HG03097 (cell line): ENCODE results near the gene CAP2.
"Not testable (repeated sequence)": the region's sequence is repeated elsewhere in the genome, so short reads cannot be mapped to it uniquely, and the experiment has no call there.

ENCODE experiments used
- ATAC-seq: cut with Tn5 transposase; IDR thresholded peaks from one replicate; pipeline ENCODE4 v1.9.1; 2021; ENCODE audit not compliant: unreplicated experiment, low FRiP score

Gene CAP2

GRCh38 chr6:17396256-17396655 lies 2.9 kb downstream of the CAP2 start:
- ATAC-seq: no peak

GRCh38 chr6:17397764-17398194 lies 4.4 kb downstream of the CAP2 start:
- ATAC-seq: no peak

DNA sequence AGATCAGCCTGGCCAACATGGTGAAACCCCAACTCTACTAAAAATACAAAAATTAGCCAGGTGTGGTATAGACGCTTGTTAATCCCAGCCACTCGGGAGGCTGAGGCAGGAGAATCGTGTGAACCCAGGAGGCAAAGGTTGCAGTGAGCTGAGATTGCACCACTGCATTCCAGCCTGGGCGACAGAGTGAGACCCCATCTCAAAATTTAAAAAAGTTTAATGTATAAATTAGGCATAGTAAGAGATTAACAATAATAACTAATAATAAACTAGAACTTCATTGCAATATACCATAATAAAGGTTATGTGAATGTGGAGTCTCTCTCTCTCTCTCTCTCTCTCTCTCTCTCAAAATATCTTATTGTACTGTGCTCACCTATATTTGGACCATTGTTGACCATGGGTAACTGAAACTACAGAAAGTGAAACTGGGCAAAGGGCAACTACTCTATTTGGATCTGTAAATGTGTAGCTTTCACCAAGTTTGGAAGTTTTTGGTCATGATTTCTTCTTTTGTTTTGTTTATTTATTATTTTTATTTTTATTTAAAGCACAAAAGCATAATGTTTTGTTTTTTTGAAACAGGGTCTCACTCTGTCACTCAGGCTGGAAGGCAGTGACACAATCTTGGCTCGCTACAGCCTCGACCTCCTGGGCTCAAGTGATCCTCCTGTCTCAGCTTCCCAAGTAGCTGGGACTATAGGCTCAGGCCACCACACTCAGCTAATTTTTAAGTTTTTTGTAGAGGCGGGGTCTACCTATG lies 12.0 kb downstream of the CAP2 start:
- ATAC-seq: not testable (repeated sequence)

GRCh38 chr6:17405944-17406245 lies 12.5 kb downstream of the CAP2 start:
- no peak for ATAC-seq

GRCh38 chr6:17408081-17408480 lies 14.7 kb downstream of the CAP2 start:
- no peak for ATAC-seq

- ATAC-seq: no peak
These were observed 16.9 kb downstream of the CAP2 start for GRCh38 chr6:17410281-17410680.

GRCh38 chr6:17413313-17413750 lies 19.9 kb downstream of the CAP2 start:
- no peak for ATAC-seq

DNA sequence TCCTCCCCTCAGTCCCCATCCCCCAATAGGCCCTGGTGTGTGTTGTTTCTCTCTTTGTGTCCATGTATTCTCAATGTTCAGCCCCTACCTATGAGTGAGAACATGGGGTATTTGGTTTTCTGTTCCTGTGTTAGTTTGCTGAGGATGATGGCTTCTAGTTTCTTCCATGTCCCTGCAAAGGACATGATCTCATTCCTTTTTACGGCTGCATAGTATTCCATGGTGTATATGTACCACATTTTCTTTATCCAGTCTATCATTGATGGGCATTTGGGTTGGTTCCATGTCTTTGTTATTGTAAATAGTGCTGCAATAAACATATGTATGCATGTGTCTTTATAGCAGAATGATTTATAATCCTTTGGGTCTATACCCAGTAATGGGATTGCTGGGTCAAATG lies 21.0 kb downstream of the CAP2 start:
- not testable (repeated sequence) for ATAC-seq

DNA sequence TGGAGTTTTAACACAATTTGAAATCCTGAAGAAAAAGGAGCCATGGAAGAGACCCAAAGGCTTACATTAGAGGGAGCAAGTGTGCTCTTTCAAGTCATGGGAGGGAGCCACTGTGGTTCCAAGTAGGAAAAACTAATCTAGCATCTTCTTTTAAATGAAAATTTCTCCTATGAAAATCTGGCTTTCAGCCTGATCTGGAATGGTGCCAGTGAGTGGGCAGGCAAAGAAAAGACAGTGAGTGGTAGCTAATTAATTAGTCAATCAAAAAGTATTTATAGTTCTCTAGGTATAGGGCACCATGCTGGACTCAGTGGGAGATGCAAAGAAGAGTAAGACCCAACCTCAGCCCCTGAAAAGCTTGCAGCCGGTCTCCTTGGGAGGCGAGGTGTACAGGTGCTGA lies 21.9 kb downstream of the CAP2 start:
- ATAC-seq: no peak

DNA sequence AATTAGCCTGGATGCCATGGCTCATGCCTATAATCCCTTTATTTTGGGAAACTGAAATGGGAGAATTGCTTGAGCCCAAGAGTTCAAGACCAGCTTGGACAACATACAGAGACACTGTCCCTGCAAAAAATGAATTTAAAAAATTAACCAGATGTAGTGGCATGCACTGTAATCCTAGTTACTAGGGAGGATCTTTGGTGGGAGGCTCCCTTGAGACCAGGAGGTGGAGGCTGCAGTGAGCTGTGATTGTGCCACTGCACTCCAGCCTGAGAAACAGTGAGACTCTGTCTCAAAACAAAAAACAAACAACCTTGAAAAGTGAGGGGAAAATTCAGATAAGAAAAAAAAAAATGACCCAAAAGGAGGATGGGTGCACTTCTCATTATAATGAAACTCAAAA lies 23.4 kb downstream of the CAP2 start:
- ATAC-seq: no peak

DNA sequence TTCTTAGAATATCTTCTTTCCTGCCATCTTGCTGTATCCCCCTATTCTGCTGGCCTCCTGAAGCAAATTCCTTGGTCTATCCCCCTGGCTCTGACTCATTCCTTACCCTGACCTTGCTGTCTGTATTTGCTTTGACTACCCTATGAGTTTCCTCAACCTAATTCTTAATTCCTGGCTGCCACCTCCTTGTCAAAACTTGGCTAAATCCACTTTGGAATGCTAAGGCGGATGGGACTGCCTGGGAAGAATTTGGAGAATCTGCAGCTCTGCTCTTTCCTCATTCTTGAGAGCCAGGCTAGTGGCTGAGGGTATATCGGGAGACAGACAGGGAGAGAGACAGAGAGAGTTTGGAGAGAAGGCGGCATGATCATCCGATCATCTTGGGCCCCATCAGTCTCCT lies 24.4 kb downstream of the CAP2 start:
- no peak for ATAC-seq

DNA sequence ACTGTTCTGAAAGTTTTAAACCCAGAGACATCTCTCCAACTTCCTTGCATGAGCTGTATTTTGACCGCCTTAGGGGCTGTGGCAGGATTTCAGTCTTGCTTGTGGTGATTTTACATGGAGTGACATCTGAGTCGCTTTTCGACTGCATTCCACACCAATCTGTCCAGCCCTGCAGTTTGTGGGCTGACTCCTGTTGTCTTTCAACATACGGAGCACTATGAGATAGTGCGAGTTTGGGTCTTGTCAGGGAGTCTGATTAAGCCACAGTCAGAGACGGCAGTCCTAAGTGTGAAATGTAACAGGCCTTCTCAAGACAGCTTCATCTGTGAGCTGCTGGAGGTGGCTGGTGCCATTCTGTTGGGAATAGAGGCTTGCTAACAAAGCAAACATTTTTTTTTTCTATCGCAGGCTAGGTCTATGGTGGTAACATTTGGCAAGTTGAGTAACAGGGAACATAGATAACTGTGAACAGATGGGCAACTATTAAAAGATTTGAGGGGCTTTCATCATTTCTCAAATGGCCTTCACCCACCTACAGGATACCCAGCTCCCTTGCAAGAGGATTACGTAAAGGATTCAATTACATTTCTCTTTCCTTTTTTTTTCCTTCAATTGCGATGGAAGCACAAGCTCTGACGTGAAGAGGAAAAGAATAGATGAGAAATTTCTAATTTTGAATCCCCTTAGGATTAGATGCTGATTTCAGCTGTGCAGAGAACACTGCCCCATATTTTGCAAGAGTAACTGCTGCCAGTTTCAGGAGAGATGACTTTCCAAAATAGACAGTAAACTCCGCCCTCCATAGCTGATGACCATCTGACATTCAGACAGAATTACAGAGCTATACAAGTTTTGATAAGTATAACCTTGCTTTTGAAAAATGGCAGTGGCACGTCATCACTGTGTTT lies 25.1 kb downstream of the CAP2 start:
- no peak for ATAC-seq

GRCh38 chr6:17419189-17419575 lies 25.8 kb downstream of the CAP2 start:
- ATAC-seq: no peak

GRCh38 chr6:17420368-17420767 lies 27.0 kb downstream of the CAP2 start:
- no peak for ATAC-seq

GRCh38 chr6:17421406-17421805 lies 28.0 kb downstream of the CAP2 start:
- ATAC-seq: no peak

DNA sequence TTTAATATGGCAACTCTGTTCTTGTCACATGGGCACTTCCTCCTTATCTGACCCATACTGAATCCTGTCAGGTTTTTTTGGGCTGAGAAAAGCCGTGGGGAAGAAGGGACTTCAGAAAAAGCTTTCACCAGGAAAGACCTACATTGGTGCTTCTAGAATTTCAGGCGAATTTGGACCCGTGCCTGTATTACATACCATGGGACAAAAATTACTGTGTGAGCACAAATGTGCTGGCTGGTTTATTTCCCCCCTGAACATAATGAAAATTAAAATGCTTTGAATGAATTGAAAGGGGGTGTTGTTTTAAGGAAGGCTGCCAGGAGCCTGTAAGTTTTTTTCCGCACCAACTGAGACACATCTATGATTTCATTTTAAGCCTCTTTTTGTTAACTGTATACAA lies 29.6 kb downstream of the CAP2 start:
- no peak for ATAC-seq

DNA sequence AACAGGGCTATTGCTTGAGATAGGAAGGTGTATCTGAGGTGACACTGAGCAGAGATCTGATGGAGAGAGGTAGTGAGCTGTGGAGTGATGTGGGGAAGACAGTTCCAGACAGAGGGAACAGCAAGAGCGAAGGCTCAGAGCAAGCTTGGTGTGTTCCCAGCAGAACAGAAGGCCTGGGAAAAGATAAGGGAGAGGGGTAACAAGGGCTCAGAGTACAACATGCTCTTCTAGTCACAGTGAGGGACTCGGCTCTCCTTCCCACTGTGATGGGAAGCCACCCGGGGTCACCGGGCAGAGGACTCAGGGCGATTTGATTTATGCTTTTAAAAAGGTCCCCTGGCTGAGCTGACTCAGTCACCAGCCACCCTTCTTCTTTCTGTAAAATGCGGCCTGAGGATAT lies 33.7 kb downstream of the CAP2 start:
- ATAC-seq: no peak

DNA sequence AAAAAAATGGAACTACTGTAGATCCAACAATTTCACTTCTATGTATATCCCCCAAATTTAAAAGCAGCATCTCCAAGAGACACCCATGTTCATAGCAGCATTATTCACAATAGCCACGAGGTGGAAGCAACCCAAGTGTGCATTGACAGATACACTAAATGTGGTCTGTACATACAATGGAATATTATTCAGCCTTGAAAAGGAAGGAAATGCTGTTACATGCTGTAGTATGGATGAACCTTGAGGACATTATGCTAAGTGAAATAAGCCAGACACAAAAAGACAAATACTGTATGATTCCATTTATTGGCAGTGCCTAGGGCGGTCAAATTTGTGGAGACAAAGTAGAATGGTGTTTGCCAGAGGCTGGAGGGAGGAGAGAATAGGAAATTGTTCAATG lies 34.2 kb downstream of the CAP2 start:
- ATAC-seq: no peak

GRCh38 chr6:17428595-17429120 lies 35.3 kb downstream of the CAP2 start:
- not testable (repeated sequence) for ATAC-seq

DNA sequence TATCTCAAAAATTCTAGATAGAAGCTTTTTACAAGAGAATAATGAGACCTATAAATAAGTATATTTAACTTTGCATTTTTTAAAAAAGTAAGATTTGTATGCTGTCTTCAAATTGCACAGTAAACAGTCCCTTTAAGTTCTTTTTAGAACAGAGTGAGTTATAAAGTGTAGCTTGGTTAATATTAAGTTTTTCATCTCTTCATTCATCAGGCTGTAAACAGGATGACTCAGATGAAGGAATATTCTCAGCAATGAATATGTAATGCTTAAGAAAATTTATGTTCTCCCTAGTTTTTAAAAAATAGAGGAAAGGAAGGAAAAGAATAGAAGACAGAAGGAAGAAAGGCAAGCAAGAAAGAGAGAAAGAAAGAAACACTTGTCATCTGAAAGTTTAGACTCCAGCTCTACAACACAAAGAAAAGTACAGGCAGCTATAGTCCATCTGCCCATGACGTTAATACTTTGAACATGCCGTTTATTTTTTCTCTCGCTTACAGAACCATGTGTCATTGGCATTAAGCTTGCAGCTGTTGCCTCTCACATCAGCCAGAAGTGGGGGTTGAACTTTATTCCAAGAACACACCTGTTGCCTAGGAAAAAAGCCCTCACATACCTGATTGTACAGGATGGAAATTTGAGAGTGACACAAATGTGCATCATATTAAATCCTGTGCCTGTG lies 36.1 kb downstream of the CAP2 start:
- ATAC-seq: no peak

GRCh38 chr6:17431581-17431980 lies 38.2 kb downstream of the CAP2 start:
- no peak for ATAC-seq
